ENCODE data around the gene FAM151A.
"Not testable (repeated sequence)": the region's sequence is repeated elsewhere in the genome, so short reads cannot be mapped to it uniquely, and the experiment has no call there.

The FAM151A gene

DNA sequence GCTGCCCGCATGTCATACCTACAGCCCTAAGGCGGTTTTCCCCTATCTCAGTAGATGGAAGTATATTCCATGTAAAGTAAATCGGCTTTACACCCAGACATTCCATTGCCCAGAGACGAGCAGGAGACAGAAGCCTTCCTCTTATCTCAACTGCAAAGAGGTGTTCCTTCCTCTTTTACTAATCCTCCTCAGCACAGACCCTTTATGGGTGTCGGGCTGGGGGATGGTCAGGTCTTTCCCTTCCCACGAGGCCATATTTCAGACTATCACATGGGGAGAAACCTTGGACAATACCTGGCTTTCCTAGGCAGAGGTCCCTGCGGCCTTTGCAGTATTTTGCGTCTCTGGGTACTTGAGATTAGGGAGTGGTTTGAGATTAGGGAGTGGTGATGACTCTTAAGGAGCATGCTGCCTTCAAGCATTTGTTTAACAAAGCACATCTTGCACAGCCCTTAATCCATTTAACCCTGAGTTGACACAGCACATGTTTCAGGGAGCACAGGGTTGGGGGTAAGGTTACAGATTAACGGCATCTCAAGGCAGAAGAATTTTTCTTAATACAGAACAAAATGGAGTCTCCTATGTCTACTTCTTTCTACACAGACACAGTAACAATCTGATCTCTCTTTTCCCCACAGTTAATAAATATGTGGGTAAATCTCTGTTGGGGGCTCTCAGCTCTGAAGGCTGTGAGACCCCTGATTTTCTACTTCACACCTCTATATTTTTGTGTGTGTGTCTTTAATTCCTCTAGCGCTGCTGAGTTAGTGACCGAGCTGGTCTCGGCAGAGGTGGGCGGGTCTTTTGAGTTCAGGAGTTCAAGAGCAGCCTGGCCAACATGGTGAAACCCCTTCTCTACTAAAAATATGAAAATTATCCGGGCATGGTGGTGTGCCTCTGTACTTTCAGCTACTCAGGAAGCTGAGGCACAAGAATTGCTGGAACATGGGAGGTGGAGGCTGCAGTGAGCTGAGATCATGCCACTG is 13.4 kb upstream of the FAM151A start:
- not testable (repeated sequence) for DNase-seq

- DNase-seq = not testable (repeated sequence)
Observed at GRCh38 chr1:54635804-54636203, 12.5 kb upstream of the FAM151A start.

DNA sequence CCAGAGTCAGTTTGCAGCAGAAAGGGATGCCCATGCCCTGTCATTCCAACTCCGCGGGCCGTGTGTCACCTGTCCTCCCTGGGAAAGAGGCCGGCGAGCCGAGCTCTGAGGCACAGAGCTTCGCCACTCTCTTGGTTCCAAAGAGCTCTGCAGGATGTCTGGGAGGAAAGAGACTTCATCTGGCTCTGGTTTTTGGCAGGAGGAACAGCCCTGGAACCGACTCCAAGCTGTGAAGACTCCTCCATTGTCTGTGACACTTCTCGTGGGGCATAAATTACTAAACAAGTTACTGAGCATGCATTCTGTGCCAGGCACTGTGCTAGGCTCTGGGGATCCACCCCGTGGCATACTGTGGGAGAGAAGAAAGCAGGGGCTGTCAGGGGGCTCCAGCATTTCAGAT is 3.9 kb upstream of the FAM151A start:
- DNase-seq = no peak

- no peak for DNase-seq
Observed at GRCh38 chr1:54624466-54625464, 1.4 kb upstream of the FAM151A start.

GRCh38 chr1:54619749-54620148 is 3.6 kb downstream of the FAM151A start:
- DNase-seq = no peak

DNA sequence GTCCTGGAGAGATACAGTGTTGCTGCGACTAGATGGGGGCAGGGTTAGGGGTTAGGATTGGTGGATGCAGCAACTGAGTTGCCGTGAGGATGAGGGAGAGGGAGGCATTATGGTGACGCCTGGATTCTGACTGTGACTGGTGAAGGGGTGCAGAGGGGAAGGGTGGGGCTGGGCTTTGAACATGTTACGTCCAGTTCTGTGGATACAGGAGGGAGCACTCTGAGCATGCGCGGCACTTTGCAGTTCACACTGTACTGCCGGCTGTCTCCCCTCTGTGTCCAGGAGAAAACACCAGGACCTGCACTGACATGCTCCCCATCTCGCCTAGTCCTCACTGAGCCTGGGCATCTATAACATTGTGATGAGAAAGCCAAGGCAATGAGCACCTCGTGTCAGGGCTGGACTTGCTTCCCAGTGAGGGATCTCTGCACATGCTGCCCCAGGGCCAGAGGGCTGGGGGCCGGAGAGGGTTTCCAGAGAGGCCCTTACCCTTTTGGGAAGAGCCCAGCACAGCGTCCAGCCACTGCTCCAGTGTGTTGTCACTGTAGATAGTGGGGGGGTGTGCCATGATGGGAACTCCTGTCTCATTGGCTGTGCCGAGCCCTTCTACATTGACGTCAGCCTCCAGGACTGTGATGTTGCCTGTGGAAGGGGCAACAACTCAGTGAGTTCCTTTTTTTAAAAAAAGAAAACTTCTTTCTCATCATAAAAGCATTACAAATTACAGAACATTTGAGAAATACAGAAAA is 7.6 kb downstream of the FAM151A start:
- no peak for DNase-seq

DNA sequence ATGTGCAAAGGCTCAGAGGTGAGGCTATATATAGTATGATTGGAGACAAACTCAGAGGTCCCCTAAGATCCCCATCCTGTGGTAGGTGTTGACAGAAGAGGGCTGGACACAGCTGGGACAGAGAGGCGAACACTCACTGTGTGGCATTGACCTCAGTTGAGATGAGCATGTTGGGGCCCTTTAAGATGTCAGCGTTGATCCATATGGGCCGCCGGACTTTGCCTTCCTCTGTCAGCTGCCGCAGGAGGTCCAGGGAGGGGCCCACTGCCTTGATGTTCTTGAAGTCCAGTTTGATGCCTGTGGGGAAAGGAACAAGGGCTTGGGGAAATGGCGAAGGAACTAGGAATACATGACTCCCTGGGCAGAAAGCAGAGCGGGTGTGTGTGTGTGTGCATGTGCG is 8.8 kb downstream of the FAM151A start:
- no peak for DNase-seq

- DNase-seq = no peak
Observed at GRCh38 chr1:54614024-54614423, 9.3 kb downstream of the FAM151A start.

DNA sequence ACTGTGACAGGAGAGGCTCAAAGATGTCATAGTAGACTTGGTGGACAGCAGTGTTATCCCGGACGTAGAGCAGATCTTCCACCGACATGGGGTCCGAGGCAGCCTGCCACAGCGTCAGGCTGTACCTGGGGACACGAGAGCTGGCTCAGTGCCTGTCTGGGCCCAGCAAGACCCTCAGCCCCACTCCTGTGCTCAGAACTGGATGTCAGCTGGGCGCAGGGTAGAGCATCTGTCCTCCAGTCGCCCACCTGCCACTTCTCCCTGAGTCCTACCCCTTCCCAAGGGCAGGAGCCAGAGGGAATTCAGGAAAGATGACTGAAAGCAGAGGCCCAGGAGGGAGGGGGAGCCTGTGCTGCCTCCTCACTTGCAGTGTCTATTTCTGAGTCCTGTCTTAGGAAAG is 11.7 kb downstream of the FAM151A start:
- no peak for DNase-seq

- no peak for DNase-seq
Observed at GRCh38 chr1:54610601-54611580, 12.4 kb downstream of the FAM151A start.

DNA sequence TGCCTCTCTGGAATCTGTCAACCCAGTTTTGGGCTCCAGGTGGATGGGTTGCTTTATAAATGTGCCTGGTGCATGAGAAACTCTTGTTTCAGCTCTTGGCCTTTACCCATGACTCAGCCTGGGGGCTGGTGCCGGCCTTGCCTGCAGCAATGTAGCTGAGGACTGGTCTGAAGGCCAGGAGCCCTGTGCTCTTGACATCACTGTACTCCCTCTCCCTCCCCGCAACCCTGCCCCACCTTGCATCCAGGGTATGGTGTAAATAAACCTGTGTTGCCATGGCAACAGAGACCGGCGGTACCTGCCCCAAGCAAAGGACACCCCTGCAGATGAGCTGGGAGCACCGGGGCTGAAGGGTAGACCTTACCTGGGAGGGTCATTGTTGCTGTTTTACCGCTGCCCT is 13.3 kb downstream of the FAM151A start:
- DNase-seq = no peak

- no peak for DNase-seq
Observed at GRCh38 chr1:54609301-54609921, 13.9 kb downstream of the FAM151A start.

DNA sequence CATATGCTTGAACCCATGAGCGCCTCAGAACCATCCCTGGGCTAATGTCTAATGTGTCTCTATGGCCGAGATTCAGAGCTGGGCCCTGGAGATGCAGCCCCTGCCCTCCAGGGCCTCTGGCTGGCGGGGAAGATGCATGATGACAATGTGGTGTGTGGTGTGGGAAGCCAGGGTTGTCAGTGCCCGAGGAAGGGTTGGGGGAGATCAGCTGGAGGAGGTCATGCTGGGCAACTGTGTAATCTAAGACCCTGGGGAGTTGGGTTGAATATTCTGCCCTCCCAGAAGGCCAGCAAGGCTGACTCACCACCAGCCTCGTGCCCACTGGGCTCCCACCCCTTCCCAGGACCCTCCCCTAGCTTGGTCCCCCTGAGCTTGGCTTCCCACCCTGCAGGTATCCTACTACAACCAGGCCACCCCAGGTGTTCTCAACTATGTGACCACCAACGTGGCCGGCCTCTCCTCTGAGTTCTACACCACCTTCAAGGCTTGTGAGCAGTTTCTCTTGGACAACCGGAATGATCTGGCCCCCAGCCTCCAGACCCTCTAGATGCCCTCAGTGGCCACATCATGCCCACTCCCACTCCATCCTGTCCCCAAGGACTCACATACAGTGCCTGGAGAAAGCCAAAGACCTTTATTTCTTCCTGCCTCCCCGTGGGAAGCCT is 14.6 kb downstream of the FAM151A start:
- DNase-seq = no peak

DNA sequence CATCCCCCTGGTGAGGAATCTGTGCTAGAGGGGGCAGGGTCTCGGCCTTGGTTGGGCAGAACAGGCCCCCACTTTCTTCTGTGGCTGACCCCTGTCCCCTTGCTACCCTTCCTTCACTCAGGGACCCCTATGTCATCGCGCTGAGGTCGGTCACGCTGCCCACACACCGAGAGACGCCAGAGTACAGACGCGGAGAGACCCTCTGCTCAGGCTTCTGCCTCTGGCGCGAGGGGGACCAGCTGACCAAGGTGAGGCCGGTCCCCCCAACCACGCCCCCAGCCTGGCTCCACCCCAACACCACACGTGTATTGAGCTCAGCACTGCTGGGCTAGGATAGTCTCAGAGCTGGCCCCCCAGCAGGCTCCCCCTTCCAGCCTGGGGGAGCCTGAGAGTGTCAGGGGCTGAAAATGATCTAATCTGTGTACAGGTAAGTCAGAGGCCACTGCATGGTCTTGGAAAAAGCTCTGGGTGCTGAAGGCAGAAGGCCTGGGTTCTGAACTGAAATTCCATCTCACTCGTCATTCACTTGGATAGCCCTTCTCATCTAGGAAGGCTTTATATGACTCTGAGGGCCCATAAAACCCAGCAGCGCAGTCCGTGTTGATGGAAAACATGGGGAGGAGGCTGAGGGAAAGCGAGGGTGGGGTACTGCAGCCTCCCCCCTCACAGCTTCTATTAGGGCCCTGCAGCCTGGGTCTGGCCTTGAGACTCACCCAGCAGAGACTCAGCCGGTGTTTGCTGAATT is 15.3 kb downstream of the FAM151A start:
- DNase-seq = no peak

DNA sequence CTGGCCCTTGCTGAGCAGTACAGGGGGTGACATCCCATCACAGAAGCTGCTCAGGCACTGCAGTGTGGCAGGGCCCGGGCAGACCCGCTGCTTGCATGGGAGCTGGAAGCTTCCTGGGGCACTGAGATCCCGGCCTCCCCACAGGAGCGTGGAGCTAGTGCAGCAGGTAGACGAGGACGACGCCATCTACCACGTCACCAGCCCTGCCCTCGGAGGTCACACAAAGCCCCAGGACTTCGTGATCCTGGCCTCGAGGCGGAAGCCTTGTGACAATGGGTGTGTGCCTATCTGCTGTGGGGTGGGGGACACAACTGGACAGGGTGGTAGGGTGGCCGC is 16.4 kb downstream of the FAM151A start:
- DNase-seq = no peak

- DNase-seq = no peak
Observed at GRCh38 chr1:54606096-54606989, 17.0 kb downstream of the FAM151A start.

DNA sequence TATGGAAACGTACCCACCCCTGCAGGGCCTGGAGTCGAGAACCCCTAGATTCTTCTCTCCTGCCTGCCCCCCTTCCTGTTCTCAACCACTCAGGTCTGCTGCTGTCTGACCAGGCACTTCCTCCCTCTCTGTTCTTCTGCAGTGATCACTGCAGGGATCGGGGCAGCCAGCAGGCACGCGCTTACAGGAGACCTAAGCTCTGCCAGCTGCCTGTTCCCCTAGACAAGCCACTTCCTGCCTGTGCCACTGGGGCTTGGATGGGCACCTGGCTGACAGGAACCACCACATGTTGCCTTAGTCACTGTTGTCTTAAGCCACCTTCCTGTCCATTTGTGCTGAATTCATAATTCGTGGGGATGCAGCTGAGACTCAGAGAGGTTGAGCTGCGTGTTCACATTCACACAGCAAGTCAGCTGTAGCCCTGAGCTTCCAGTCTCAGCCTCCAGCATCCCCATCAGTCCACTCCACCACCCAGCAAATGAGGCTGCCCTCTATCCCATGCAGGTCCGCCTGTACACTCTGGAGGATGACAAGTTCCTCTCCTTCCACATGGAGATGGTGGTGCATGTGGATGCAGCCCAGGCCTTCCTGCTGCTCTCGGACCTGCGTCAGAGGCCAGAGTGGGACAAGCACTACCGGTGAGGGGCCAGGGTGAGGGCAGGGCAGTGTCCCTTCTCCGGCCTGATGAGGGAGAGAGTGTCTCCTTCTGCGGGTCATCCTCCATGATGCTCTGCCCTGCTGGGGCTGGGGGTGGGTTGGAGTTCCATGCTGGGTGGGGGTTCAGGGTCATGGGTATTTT is 18.6 kb downstream of the FAM151A start:
- DNase-seq = no peak

DNA sequence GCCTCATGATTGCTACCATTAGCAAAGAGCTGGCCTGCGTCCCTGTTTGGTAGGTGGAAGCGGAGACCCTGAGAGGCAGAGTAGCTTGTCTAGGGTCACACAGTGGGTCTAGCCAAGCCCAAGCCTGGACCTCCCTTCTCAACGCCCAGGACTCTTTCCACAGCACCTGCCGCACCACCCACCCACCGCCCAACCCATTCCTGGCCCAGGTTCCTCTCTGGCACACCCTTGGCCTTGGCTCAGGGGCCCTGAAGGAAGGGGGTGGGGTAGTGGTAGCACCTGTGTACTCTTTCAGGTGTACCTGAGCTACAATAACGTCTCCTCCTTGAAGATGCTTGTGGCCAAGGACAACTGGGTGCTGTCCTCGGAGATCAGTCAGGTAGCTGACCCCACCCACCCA is 19.3 kb downstream of the FAM151A start:
- no peak for DNase-seq

Measured in NCI-H1436 (cell line).